Endothelial cell of umbilical vein (primary cell): ENCODE data around the gene MANF. TPM values are rescaled to one million over a fixed set of nuclear protein-coding genes. Genes with fewer than 3 reads are reported as not detected.

Source experiments
- BruUV-seq: library from RNA; stranded (reverse); fragments of 400-500 nt; replicated peaks from 2 replicates; lab custom pipeline; 2021; lab: Mats Ljungman, UMichigan
- CTCF ChIA-PET: fragments of 300-600, 350-600 bp; sonication (Branson Sonifier 250); formaldehyde crosslinking; loops from one replicate; lab custom pipeline; 2021; ENCODE audit warnings: antibody characterized with exemption, inconsistent platforms; lab: Charles Lee
- POLR2A ChIA-PET: fragments of 300-600, 350-600 bp; sonication (Branson Sonifier 250); formaldehyde crosslinking; loops from one replicate; lab custom pipeline; 2021; ENCODE audit warnings: antibody characterized with exemption, inconsistent platforms; lab: Charles Lee
- DNase-seq: peaks from one replicate; pipeline ENCODE4 v3.0.0-alpha.2; 2011; ENCODE audit warnings: low read depth, low spot score
- FAIRE-seq: peaks from 2 replicates; lab custom pipeline; 2011; peaks lifted over from hg19 to GRCh38; lab: Jason Lieb, UNC
- H2AFZ ChIP-seq: 2 replicates; pipeline ENCODE4 v1.6.0; 2012; ENCODE audit warnings: low read depth, low read length, control low read depth, inconsistent platforms
- H3K27ac ChIP-seq: 2 replicates; pipeline ENCODE4 v1.5.1; 2011; ENCODE audit warnings: low read depth, mild to moderate bottlenecking, control low read depth, low read length, moderate library complexity; ENCODE audit not compliant: insufficient read depth
- H3K27me3 ChIP-seq, 2 experiments: 2 replicates each; pipeline versions ENCODE4 v1.6.0 to v1.6.1; 2011; ENCODE audit warnings: low read length in 2 of 2, mixed read lengths in 1 of 2; ENCODE audit not compliant: control insufficient read depth in 2 of 2, insufficient read depth in 2 of 2
- H3K36me3 ChIP-seq, 2 experiments: 2 replicates in 1 of 2; 3 replicates in 1 of 2; pipeline ENCODE4 v1.5.1; 2011; ENCODE audit warnings: low read length in 2 of 2, mild to moderate bottlenecking in 1 of 2, moderate library complexity in 1 of 2; ENCODE audit not compliant: control insufficient read depth in 2 of 2, insufficient read depth in 2 of 2; ENCODE audit errors: extremely low read depth in 1 of 2
- H3K4me1 ChIP-seq: 3 replicates; pipeline ENCODE4 v1.5.1; 2011; ENCODE audit warnings: mild to moderate bottlenecking, low read length; ENCODE audit not compliant: control insufficient read depth, insufficient read depth; ENCODE audit errors: extremely low read depth
- H3K4me2 ChIP-seq: 2 replicates; pipeline ENCODE4 v1.6.1; 2011; ENCODE audit warnings: low read length, control low read depth, mixed read lengths; ENCODE audit not compliant: insufficient read depth
- H3K4me3 ChIP-seq, 3 experiments: fragments of 200-600 bp in 1 of 3; sonication (generic), shearing (Covaris generic) in 1 of 3; replicated peaks in 1 of 3; 2 replicates each; pipeline ENCODE4 v1.5.1; 2011 to 2016; ENCODE audit warnings: control low read depth in 3 of 3, low read length in 3 of 3, mild to moderate bottlenecking in 2 of 3, inconsistent platforms in 1 of 3, low read depth in 1 of 3, moderate library complexity in 1 of 3; ENCODE audit not compliant: insufficient read depth in 1 of 3
- H3K79me2 ChIP-seq: 2 replicates; pipeline ENCODE4 v1.6.0; 2012; ENCODE audit warnings: low read length, inconsistent platforms; ENCODE audit not compliant: control insufficient read depth, insufficient read depth
- H3K9ac ChIP-seq: replicated peaks from 2 replicates; pipeline ENCODE3; 2011; ENCODE audit warnings: low read length, control low read depth; ENCODE audit not compliant: insufficient read depth; ENCODE audit errors: extremely low read depth
- H3K9me1 ChIP-seq: replicated peaks from 3 replicates; pipeline ENCODE4 v1.6.0; 2011; ENCODE audit warnings: mild to moderate bottlenecking, low read length; ENCODE audit not compliant: control insufficient read depth, insufficient read depth; ENCODE audit errors: extremely low read depth
- H3K9me3 ChIP-seq: replicated peaks from 2 replicates; pipeline ENCODE4 v1.5.1; 2012; ENCODE audit warnings: low read length, inconsistent platforms; ENCODE audit not compliant: control insufficient read depth, insufficient read depth
- H4K20me1 ChIP-seq: replicated peaks from 2 replicates; pipeline ENCODE3; 2011; ENCODE audit warnings: mild to moderate bottlenecking, low read length; ENCODE audit not compliant: control insufficient read depth, insufficient read depth; ENCODE audit errors: extremely low read depth
- EZH2 ChIP-seq: IDR thresholded peaks from 2 replicates; pipeline ENCODE4 v1.6.1; 2012; ENCODE audit warnings: borderline replicate concordance, low read depth, mild to moderate bottlenecking, moderate library complexity, low read length, inconsistent platforms; ENCODE audit not compliant: severe bottlenecking
- FOS ChIP-seq: IDR thresholded peaks from 2 replicates; pipeline ENCODE4 v1.6.1; 2011; ENCODE audit warnings: mild to moderate bottlenecking, low read length, moderate library complexity, borderline replicate concordance; ENCODE audit not compliant: insufficient read depth
- GATA2 ChIP-seq: IDR thresholded peaks from 2 replicates; pipeline ENCODE4 v1.7.0; 2011; ENCODE audit warnings: low read depth, mild to moderate bottlenecking, moderate library complexity, mixed read lengths, low read length; ENCODE audit not compliant: insufficient read length, insufficient read depth
- JUN ChIP-seq: IDR thresholded peaks from 2 replicates; pipeline ENCODE4 v1.6.1; 2011; ENCODE audit warnings: borderline replicate concordance, low read depth; ENCODE audit not compliant: insufficient read length, insufficient read depth
- MAX ChIP-seq: IDR thresholded peaks from 2 replicates; pipeline ENCODE4 v1.6.1; 2011; ENCODE audit not compliant: insufficient read depth, insufficient read length
- MYC ChIP-seq: IDR thresholded peaks from one replicate; pipeline ENCODE4 v1.6.1; 2011; ENCODE audit warnings: mild to moderate bottlenecking, low read depth, low read length
- POLR2A ChIP-seq: IDR thresholded peaks from 2 replicates; pipeline ENCODE4 v1.6.1; 2012; ENCODE audit warnings: low read depth, mild to moderate bottlenecking, control low read depth, low read length
- POLR2AphosphoS5 ChIP-seq: IDR thresholded peaks from 2 replicates; pipeline ENCODE4 v1.6.1; 2012; ENCODE audit warnings: low read depth, mild to moderate bottlenecking, control low read depth, low read length, moderate library complexity; ENCODE audit not compliant: insufficient read depth
- dilution Hi-C: fragments of 300-500 bp; cut with MboI; formaldehyde crosslinking; loops from one replicate; pipeline ENCODE4 v1.15.0; 2019; ENCODE audit warnings: low sequenced_read_pairs; ENCODE audit not compliant: extremely low pct_ligation_motif_present
- intact Hi-C: fragments of 100-400 bp; cut with micrococcal nuclease; formaldehyde crosslinking; loops from one replicate; pipeline ENCODE4 v1.10.0; 2022
- polyA plus RNA-seq, 4 experiments: library from polyadenylated mRNA; depleted of rRNA in 3 of 4; stranded (reverse) in 3 of 4; unstranded in 1 of 4; fragments of >200 nt; gene quantifications; 2 replicates each; pipeline versions ENCODE4 v1.2.1 to v1.2.3, GENCODE V29; 2011 to 2012; ENCODE audit warnings: missing spikeins in 1 of 4
- total RNA-seq: library from RNA; stranded (reverse); gene quantifications from 2 replicates; pipeline ENCODE4 v1.2.3, GENCODE V29; 2021
- TF ChIP-seq, protein P1 (sequence below), 2 donors: IDR thresholded peaks; 1 replicate in 1 of 2; 2 replicates in 1 of 2; pipeline ENCODE4 v1.5.1; 2011; ENCODE audit warnings: low read length in 2 of 2, mild to moderate bottlenecking in 2 of 2, moderate library complexity in 2 of 2, control low read depth in 1 of 2, inconsistent platforms in 1 of 2, low read depth in 1 of 2; ENCODE audit not compliant: insufficient read depth in 1 of 2; ENCODE audit errors: extremely low read depth in 1 of 2

The MANF gene
- total and polyA plus RNA-seq, 2 donors (not counting 3 experiments of a cell fraction or from before 2014, with no cell fraction given): 100 to 248 TPM

GRCh38 chr3:51378726-51379125 lies 6.4 kb upstream of the MANF start:
- dilution Hi-C loops: no loop called here
- intact Hi-C loops: no loop called here
- no peak overlapping the region for H2AFZ ChIP-seq
- TF ChIP-seq, protein P1, sequence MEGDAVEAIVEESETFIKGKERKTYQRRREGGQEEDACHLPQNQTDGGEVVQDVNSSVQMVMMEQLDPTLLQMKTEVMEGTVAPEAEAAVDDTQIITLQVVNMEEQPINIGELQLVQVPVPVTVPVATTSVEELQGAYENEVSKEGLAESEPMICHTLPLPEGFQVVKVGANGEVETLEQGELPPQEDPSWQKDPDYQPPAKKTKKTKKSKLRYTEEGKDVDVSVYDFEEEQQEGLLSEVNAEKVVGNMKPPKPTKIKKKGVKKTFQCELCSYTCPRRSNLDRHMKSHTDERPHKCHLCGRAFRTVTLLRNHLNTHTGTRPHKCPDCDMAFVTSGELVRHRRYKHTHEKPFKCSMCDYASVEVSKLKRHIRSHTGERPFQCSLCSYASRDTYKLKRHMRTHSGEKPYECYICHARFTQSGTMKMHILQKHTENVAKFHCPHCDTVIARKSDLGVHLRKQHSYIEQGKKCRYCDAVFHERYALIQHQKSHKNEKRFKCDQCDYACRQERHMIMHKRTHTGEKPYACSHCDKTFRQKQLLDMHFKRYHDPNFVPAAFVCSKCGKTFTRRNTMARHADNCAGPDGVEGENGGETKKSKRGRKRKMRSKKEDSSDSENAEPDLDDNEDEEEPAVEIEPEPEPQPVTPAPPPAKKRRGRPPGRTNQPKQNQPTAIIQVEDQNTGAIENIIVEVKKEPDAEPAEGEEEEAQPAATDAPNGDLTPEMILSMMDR (IDR thresholded peaks at IDR 0.05; ENCODE audit: extremely low read depth in 1 of 2, insufficient read depth in 1 of 2, low read depth in 1 of 2, low read length in 2 of 2): no peak
- TF ChIP-seq GATA2 (no peak), POLR2AphosphoS5 (no peak), JUN (no peak), MAX (no peak), FOS (no peak), MYC (no peak), EZH2 (no peak), POLR2A (no peak)
- H4K20me1 ChIP-seq: no peaks in the 10 kb centered on the region
- CTCF ChIA-PET: interaction anchor here (1.1 to 5.0 kb wide), 5 partner anchors 11 to 763 kb away, joined by 3 to 27 read pairs (median 7); no protein-coding TSS in a partner anchor
- peaks cover 5% of the 10 kb centered on the region for H3K4me1 ChIP-seq
- no peaks in the 10 kb centered on the region for H3K9me1 ChIP-seq
- FAIRE-seq: no peak
- no peaks in the 10 kb centered on the region for H3K9me3 ChIP-seq
- no peaks in the 10 kb centered on the region for H3K79me2 ChIP-seq
- no peak overlapping the region for H3K4me3 ChIP-seq
- no peak overlapping the region for H3K27ac ChIP-seq
- no peak overlapping the region for H3K9ac ChIP-seq
- DNase-seq: no peak
- H3K36me3 ChIP-seq: no peaks in the 10 kb centered on the region
- POLR2A ChIA-PET: no interaction called here
- no TSS peak for BruUV-seq
- H3K27me3 ChIP-seq: no peaks in the 10 kb centered on the region
- no peak overlapping the region for H3K4me2 ChIP-seq
